Kidney epithelial cell (primary cell): ENCODE data around the gene SP4. TPM values are rescaled to one million over a fixed set of nuclear protein-coding genes. Genes with fewer than 3 reads are reported as not detected.
"Not testable (repeated sequence)": the region's sequence is repeated elsewhere in the genome, so short reads cannot be mapped to it uniquely, and the experiment has no call there.

ENCODE experiments used
- DNase-seq: peaks from one replicate; pipeline ENCODE4 v3.0.0-alpha.2; 2010; ENCODE audit warnings: low read depth
- H3K27me3 ChIP-seq: 2 replicates; pipeline ENCODE4 v1.6.0; 2011; ENCODE audit warnings: low read length; ENCODE audit not compliant: control insufficient read depth, insufficient read depth
- H3K36me3 ChIP-seq: 2 replicates; pipeline ENCODE4 v1.5.1; 2011; ENCODE audit warnings: low read length; ENCODE audit not compliant: control insufficient read depth, insufficient read depth
- H3K4me3 ChIP-seq: 2 replicates; pipeline ENCODE4 v1.5.1; 2011; ENCODE audit warnings: low read depth, mild to moderate bottlenecking, control low read depth, low read length
- total RNA-seq: library from RNA; depleted of rRNA; stranded (reverse); fragments of >200 nt; gene quantifications from 2 replicates; pipeline ENCODE4 v1.2.3, GENCODE V29; 2015
- TF ChIP-seq, protein P1 (sequence below): IDR thresholded peaks from 2 replicates; pipeline ENCODE4 v1.5.1; 2011; ENCODE audit warnings: mild to moderate bottlenecking, moderate library complexity, low read length, control low read depth, inconsistent platforms; ENCODE audit not compliant: insufficient read depth, poor library complexity, severe bottlenecking

The SP4 gene
- total RNA-seq, 1 donor from 2014 or later: 14.2 TPM

DNA sequence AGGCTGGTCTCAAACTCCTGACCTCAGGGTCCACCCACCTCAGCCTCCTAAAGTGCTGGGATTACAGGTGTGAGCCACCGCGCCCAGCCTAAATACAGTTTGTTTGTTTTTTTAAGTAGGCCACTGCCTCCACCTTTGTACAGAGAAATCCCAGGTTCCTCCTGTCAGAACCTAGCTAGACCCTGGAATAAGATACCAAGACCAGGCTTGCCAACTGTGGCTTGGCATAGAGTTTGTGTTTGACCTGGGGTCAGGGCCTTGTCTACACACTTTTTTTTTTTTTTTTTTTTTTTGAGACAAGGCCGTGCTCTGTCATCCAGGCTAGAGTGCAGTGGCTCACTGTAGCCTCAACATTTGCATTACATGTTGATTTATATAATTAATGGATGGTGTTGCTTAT lies 80.7 kb downstream of the SP4 start:
- DNase-seq: no peak
- no peaks in the 10 kb centered on the region for H3K27me3 ChIP-seq
- H3K4me3 ChIP-seq: no peak overlapping the region
- TF ChIP-seq, protein P1, sequence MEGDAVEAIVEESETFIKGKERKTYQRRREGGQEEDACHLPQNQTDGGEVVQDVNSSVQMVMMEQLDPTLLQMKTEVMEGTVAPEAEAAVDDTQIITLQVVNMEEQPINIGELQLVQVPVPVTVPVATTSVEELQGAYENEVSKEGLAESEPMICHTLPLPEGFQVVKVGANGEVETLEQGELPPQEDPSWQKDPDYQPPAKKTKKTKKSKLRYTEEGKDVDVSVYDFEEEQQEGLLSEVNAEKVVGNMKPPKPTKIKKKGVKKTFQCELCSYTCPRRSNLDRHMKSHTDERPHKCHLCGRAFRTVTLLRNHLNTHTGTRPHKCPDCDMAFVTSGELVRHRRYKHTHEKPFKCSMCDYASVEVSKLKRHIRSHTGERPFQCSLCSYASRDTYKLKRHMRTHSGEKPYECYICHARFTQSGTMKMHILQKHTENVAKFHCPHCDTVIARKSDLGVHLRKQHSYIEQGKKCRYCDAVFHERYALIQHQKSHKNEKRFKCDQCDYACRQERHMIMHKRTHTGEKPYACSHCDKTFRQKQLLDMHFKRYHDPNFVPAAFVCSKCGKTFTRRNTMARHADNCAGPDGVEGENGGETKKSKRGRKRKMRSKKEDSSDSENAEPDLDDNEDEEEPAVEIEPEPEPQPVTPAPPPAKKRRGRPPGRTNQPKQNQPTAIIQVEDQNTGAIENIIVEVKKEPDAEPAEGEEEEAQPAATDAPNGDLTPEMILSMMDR: no peak
- H3K36me3 ChIP-seq: no peaks in the 10 kb centered on the region

GRCh38 chr7:21514062-21514461 lies 86.2 kb downstream of the SP4 start:
- H3K27me3 ChIP-seq: no peaks in the 10 kb centered on the region
- H3K36me3 ChIP-seq: no peaks in the 10 kb centered on the region
- TF ChIP-seq, protein P1: no peak

GRCh38 chr7:21524680-21525079 lies 96.8 kb downstream of the SP4 start:
- Histone ChIP-seq H3K36me3 (no peaks in the 10 kb centered on the region), H3K27me3 (no peaks in the 10 kb centered on the region), H3K4me3 (no peak overlapping the region)
- TF ChIP-seq, protein P1: no peak
- no peak for DNase-seq

More at GRCh38 chr7:21514062-21514461, 86.2 kb downstream of the SP4 start:
- DNase-seq: no peak
- H3K4me3 ChIP-seq: no peak overlapping the region

DNA sequence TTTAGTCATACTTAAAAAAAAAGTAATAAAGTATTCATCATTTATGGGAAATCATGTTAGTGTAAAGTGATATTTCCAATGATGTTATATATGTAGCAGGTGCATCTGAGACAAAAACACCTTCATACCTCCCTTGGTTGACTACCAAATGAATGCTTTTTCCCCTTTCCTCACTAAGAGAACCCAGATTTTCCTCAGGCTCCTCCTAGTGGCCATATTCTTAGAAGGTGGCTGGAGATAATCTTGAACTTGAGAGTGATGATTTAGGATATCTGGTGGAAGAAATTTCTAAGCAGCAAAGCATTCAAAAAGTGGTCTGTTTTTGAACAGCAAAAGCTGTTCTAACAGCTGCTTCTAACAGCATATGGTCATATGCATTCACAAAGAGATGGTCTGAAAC lies 98.1 kb downstream of the SP4 start:
- Histone ChIP-seq H3K27me3 (no peaks in the 10 kb centered on the region), H3K4me3 (no peak overlapping the region), H3K36me3 (no peaks in the 10 kb centered on the region)
- TF ChIP-seq, protein P1: peak; percentile 40
- DNase-seq: no peak

- no peak for DNase-seq
- no peaks in the 10 kb centered on the region for H3K36me3 ChIP-seq
- no peaks in the 10 kb centered on the region for H3K27me3 ChIP-seq
- TF ChIP-seq, protein P1: no peak
- H3K4me3 ChIP-seq: no peak overlapping the region
These were observed 98.6 kb downstream of the SP4 start for GRCh38 chr7:21526448-21526847.

GRCh38 chr7:21532485-21532884 lies 104.6 kb downstream of the SP4 start:
- H3K36me3 ChIP-seq, H3K4me3 ChIP-seq, H3K27me3 ChIP-seq, DNase-seq: not testable (repeated sequence)

GRCh38 chr7:21533646-21534045 lies 105.8 kb downstream of the SP4 start:
- H3K36me3 ChIP-seq, H3K27me3 ChIP-seq, H3K4me3 ChIP-seq, DNase-seq: not testable (repeated sequence)

- not testable (repeated sequence) for H3K4me3 ChIP-seq
These were observed 108.7 kb downstream of the SP4 start for GRCh38 chr7:21536445-21537118.

More at GRCh38 chr7:21536445-21537118, 108.7 kb downstream of the SP4 start:
- H3K36me3 ChIP-seq, H3K27me3 ChIP-seq, DNase-seq: not testable (repeated sequence)
